GM18520 (cell line): ENCODE data around the gene EIF2S2.
"Not testable (repeated sequence)": the region's sequence is repeated elsewhere in the genome, so short reads cannot be mapped to it uniquely, and the experiment has no call there.

Source experiments
- ATAC-seq: cut with Tn5 transposase; IDR thresholded peaks from one replicate; pipeline ENCODE4 v1.9.1; 2021; ENCODE audit not compliant: unreplicated experiment

Gene EIF2S2

DNA sequence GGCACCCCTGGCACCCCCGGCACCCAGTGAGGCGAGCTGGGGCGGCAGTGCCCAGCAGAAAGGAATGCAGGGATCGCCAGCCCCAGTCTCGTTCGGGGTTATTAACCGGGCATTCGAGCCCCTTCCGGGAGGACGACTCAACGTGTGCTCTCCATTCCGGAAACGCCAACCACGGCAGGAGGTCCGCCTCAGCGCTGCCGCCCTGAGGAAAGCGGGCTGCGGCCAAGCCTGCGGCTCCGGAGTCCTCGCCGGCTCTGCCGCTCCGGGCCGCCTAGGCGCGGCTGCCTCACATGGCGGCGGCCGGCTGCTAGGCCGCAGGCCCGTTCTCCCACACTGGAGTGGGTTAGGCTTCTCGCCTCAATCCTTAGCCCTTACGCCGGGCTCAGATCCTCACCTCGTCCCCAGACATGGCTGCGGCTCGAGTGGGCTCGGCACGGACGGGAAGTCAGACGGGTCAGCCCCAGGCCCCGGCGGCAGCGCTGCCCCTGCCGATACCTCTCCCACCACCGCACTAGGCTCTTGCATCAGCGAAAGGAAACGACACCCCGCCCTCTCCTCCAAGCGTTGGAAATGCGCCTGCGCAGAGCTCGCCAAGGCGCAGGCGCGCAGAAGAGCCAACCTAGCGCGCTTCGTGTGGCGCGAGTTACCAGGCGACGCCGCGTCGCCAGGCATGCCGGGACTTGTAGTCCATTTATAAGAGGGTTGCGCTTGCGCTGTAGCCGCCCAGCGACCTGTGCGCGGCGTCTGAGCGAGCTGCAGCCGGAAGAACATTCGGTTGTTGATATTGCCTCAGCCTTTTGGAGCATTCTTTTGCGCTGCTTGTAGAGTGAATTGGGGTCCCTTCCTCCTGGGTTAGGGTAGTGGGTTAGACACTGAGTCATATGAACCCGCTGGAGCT, at the start of gene EIF2S2:
Gene EIF2S2 (minus strand): TSS at position 542 of the 898 bp plus-strand sequence. CDS start 133 bp downstream, at position 409.
- peak; percentile 91 for ATAC-seq

GRCh38 chr20:34157697-34158096, 45.7 kb upstream of the EIF2S2 start:
- ATAC-seq = not testable (repeated sequence)

GRCh38 chr20:34155836-34156235, 43.8 kb upstream of the EIF2S2 start:
- ATAC-seq = no peak

- not testable (repeated sequence) for ATAC-seq
Measured at GRCh38 chr20:34153169-34153568, 41.1 kb upstream of the EIF2S2 start.

GRCh38 chr20:34152073-34152472, 40.0 kb upstream of the EIF2S2 start:
- not testable (repeated sequence) for ATAC-seq

GRCh38 chr20:34150306-34151000, 38.4 kb upstream of the EIF2S2 start:
- no peak for ATAC-seq

GRCh38 chr20:34145280-34145819, 33.3 kb upstream of the EIF2S2 start:
- no peak for ATAC-seq

- ATAC-seq = no peak
Measured at GRCh38 chr20:34143951-34144350, 31.9 kb upstream of the EIF2S2 start.

- no peak for ATAC-seq
Measured at GRCh38 chr20:34142121-34142520, 30.1 kb upstream of the EIF2S2 start.

DNA sequence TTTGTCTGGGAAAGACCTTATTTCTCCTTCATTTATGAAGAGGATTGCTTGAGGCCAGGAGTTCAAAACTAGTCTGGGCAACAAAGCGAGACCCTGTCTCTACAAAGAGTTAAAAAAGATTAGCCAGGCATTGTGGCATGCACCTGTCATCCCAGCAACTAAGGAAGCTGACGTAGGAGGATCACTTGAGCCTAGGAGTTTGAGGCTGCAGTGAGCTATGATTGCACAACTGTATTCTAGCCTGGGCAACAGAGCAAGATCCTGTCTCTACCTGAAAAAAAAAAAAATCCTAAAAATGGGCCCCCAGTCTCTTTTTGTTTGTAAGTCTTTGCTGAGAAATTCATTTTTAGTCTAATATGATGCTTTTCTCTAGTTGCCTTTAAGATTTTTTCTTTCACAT, 29.2 kb upstream of the EIF2S2 start:
- ATAC-seq = no peak

DNA sequence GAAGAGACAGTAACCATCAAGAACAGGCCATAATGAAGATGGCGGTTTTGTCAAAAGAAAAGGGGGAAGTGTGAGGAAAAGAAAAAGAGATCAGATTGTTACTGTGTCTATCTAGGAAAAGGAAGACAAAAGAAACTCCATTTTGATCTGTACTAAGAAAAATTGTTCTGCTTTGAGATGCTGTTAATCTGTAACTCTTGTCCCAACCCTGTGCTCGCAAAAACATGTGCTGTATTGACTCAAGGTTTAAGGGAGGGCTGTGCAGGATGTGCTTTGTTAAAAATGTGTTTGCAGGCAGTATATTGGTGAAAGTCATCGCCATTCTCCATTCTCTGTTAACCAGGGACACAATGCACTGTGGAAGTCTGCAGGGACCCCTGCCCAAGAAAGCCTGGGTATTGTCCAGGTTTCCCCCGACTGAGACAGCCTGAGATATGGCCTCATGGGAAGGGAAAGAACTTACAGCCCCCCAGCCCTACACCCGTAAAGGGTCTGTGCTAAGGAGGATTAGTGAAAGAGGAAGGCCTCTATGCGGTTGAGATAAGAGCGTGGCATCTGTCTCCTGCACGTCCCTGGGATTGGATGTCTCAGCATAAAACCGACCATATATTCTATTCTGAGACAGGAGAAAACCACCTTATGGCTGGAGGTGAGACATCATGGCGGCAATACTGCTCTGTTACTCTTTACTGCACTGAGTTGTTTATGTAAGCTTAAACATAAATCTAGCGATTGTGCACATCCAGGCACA, 23.7 kb upstream of the EIF2S2 start:
- ATAC-seq = not testable (repeated sequence)

DNA sequence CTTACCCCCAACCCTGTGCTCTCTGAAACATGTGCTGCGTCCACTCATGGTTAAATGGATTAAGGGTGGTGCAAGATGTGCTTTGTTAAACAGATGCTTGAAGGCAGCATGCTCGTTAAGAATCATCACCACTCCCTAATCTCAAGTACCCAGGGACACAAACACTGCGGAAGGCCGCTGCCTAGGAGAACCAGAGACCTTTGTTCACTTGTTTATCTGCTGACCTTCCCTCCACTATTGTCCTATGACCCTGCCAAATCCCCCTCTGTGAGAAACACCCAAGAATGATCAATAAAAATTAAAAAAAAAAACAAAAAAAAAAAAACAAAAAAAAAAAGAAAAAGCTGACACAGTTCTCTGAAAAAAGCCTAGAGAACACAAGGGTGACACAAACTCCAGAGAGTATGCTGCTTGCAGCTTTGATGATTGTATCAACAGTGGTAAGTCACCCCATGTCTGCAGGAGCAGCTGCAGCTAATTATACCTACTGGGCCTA, 21.4 kb upstream of the EIF2S2 start:
- ATAC-seq = not testable (repeated sequence)

GRCh38 chr20:34132943-34133342, 20.9 kb upstream of the EIF2S2 start:
- ATAC-seq = not testable (repeated sequence)

DNA sequence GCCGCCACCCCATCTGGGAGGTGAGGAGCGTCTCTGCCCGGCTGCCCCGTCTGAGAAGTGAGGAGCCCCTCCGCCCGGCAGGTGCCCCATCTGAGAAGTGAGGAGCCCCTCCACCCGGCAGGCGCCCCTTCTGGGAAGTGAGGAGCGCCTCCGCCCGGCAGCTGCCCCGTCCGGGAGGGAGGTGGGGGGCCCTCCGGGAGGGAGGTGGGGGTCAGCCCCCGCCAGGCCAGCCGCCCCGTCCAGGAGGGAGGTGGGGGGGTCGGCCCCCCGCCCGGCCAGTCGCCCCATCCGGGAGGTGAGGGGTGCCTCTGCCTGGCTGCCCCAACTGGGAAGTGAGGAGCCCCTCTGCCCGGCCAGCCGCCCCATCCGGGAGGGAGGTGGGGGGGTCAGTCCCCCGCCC, 20.4 kb upstream of the EIF2S2 start:
- ATAC-seq = not testable (repeated sequence)

- no peak for ATAC-seq
Measured at GRCh38 chr20:34131491-34131890, 19.4 kb upstream of the EIF2S2 start.

- no peak for ATAC-seq
Measured at GRCh38 chr20:34129518-34130162, 17.6 kb upstream of the EIF2S2 start.

- ATAC-seq = no peak
Measured at GRCh38 chr20:34127792-34128191, 15.7 kb upstream of the EIF2S2 start.

- ATAC-seq = no peak
Measured at GRCh38 chr20:34124469-34125249, 12.6 kb upstream of the EIF2S2 start.

DNA sequence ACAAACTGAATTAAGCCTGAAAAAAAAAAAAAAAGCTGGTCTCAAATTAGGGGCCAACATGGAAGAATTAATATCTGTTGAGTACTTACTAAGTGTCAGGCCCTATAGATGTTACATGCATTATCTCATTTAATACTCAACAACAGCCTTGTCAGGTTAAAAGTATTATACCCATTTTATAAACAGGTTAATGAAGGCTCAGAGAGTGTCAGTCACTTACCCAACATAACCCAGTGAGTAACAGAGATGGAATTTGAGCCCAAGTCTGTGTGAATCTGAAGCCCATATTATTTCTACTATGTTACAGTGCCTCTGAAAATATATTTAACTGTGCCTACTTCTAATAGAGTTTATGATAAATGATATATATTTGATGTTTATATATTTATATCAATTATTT, 11.3 kb upstream of the EIF2S2 start:
- ATAC-seq = no peak
